Neural cell (in vitro differentiated cells): Measurements from ENCODE around the gene CRAMP1. TPM values are rescaled to one million over a fixed set of nuclear protein-coding genes. Genes with fewer than 3 reads are reported as not detected.

Experiments used
- H2AFZ ChIP-seq: fragments of 200-600, 300-800 bp; sonication (generic), shearing (Covaris generic); 2 replicates; pipeline ENCODE4 v1.6.0; 2014; ENCODE audit warnings: low read depth, mild to moderate bottlenecking, antibody characterized with exemption, low read length, moderate library complexity
- H3F3A ChIP-seq: fragments of 200-600 bp; shearing (Covaris generic); 2 replicates; pipeline ENCODE4 v1.6.1; 2016; ENCODE audit warnings: mild to moderate bottlenecking, moderate library complexity, mixed read lengths, antibody characterized with exemption, low read length; ENCODE audit not compliant: insufficient read depth, poor library complexity, severe bottlenecking
- H3K27ac ChIP-seq: fragments of 200-600, 300-800 bp; sonication (generic), shearing (Covaris generic); 2 replicates; pipeline ENCODE4 v1.5.1; 2014; ENCODE audit warnings: mild to moderate bottlenecking, low read length, moderate library complexity
- H3K27me3 ChIP-seq: fragments of 300-800, 200-600 bp; sonication (generic), shearing (Covaris generic); 2 replicates; pipeline ENCODE4 v1.6.0; 2014; ENCODE audit warnings: mild to moderate bottlenecking, low read depth, low read length, moderate library complexity; ENCODE audit not compliant: insufficient read depth
- H3K36me3 ChIP-seq: fragments of 300-800, 200-600 bp; sonication (generic), shearing (Covaris generic); 2 replicates; pipeline ENCODE4 v1.5.1; 2014; ENCODE audit warnings: mild to moderate bottlenecking, antibody characterized with exemption, low read length, moderate library complexity; ENCODE audit not compliant: insufficient read depth
- H3K4me2 ChIP-seq: fragments of 300-800, 200-600 bp; sonication (generic), shearing (Covaris generic); 2 replicates; pipeline ENCODE4 v1.6.0; 2014; ENCODE audit warnings: mild to moderate bottlenecking, low read length
- H3K4me3 ChIP-seq: fragments of 300-800, 200-600 bp; sonication (generic), shearing (Covaris generic); 2 replicates; pipeline ENCODE4 v1.5.1; 2014; ENCODE audit warnings: mild to moderate bottlenecking, low read length, moderate library complexity
- H3K79me2 ChIP-seq: fragments of 200-600 bp; shearing (Covaris generic); replicated peaks from 2 replicates; pipeline ENCODE4 v1.6.0; 2014; ENCODE audit warnings: mild to moderate bottlenecking, low read length, moderate library complexity; ENCODE audit not compliant: insufficient read depth
- H3K9ac ChIP-seq: fragments of 300-800, 200-600 bp; sonication (generic), shearing (Covaris generic); 2 replicates; pipeline ENCODE4 v1.6.1; 2016; ENCODE audit warnings: mild to moderate bottlenecking, low read length, mixed read lengths
- H3K9me2 ChIP-seq: fragments of 200-600 bp; shearing (Covaris generic); 2 replicates; pipeline ENCODE4 v1.6.1; 2016; ENCODE audit warnings: mild to moderate bottlenecking, low read length, mixed read lengths; ENCODE audit not compliant: insufficient read depth
- H3K9me3 ChIP-seq: fragments of 200-600, 300-800 bp; sonication (generic), shearing (Covaris generic); 2 replicates; pipeline ENCODE4 v1.6.1; 2016; ENCODE audit warnings: mild to moderate bottlenecking, mixed run types, low read length, moderate library complexity, mixed read lengths
- H4K20me1 ChIP-seq: fragments of 200-600 bp; shearing (Covaris generic); 2 replicates; pipeline ENCODE4 v1.6.1; 2016; ENCODE audit warnings: mild to moderate bottlenecking, mixed run types; ENCODE audit not compliant: insufficient read depth
- CTCF ChIP-seq: fragments of 450-650 bp; IDR thresholded peaks from 2 replicates; pipeline ENCODE4 v1.5.1; 2014; ENCODE audit warnings: antibody characterized with exemption, mild to moderate bottlenecking, moderate library complexity; ENCODE audit not compliant: poor library complexity, severe bottlenecking
- EP300 ChIP-seq: fragments of 450-650 bp; conservative IDR thresholded peaks from 2 replicates; pipeline ENCODE4 v1.6.1; 2014; ENCODE audit warnings: antibody characterized with exemption, mild to moderate bottlenecking, moderate library complexity; ENCODE audit not compliant: poor library complexity, severe bottlenecking
- EZH2 ChIP-seq: fragments of 200-600, 300-800 bp; shearing (Covaris generic), sonication (generic); IDR thresholded peaks from 2 replicates; pipeline ENCODE4 v1.6.1; 2014; ENCODE audit warnings: antibody characterized with exemption, low read length, borderline replicate concordance, mild to moderate bottlenecking; ENCODE audit not compliant: insufficient read depth, poor library complexity, severe bottlenecking
- MXI1 ChIP-seq: fragments of 450-650 bp; conservative IDR thresholded peaks from 2 replicates; pipeline ENCODE4 v1.6.1; 2014; ENCODE audit warnings: antibody characterized with exemption, mild to moderate bottlenecking; ENCODE audit not compliant: poor library complexity, severe bottlenecking
- POLR2AphosphoS5 ChIP-seq: IDR thresholded peaks from 2 replicates; pipeline ENCODE4 v1.6.1; 2012
- RAD21 ChIP-seq: fragments of 450-650 bp; conservative IDR thresholded peaks from 2 replicates; pipeline ENCODE4 v1.6.1; 2014; ENCODE audit warnings: antibody characterized with exemption, mild to moderate bottlenecking, moderate library complexity
- REST ChIP-seq: IDR thresholded peaks from 2 replicates; pipeline ENCODE4 v1.6.1; 2012; ENCODE audit warnings: borderline replicate concordance
- SMC3 ChIP-seq: fragments of 450-650 bp; conservative IDR thresholded peaks from 2 replicates; pipeline ENCODE4 v1.6.1; 2014; ENCODE audit warnings: antibody characterized with exemption, mild to moderate bottlenecking, moderate library complexity; ENCODE audit not compliant: poor library complexity
- TAF1 ChIP-seq: IDR thresholded peaks from 2 replicates; pipeline ENCODE4 v1.6.1; 2012; ENCODE audit warnings: low read depth
- polyA plus RNA-seq: library from polyadenylated mRNA; depleted of rRNA; stranded (reverse); fragments of >200 nt; gene quantifications from 2 replicates; pipeline ENCODE4 v1.2.3, GENCODE V29; 2014

CRAMP1 gene
- polyA plus RNA-seq, 1 donor from 2014 or later, result 11.1 TPM

- Histone ChIP-seq H2AFZ (no peak overlapping the region), H3K79me2 (peaks cover 81% of the 10 kb centered on the region), H3K27ac (no peak overlapping the region), H3K36me3 (no peaks in the 10 kb centered on the region), H3K9ac (no peak overlapping the region), H3K4me2 (no peak overlapping the region), H3F3A (peaks cover 4% of the 10 kb centered on the region), H4K20me1 (no peaks in the 10 kb centered on the region), H3K9me3 (no peaks in the 10 kb centered on the region), H3K27me3 (no peaks in the 10 kb centered on the region), H3K9me2 (no peaks in the 10 kb centered on the region), H3K4me3 (no peak overlapping the region)
- no peak for TF ChIP-seq POLR2AphosphoS5
- no peak for TF ChIP-seq TAF1
- no peak for TF ChIP-seq EZH2
- no peak for TF ChIP-seq REST
- TF ChIP-seq SMC3, result no peak
Measured at GRCh38 chr16:1710811-1711507, 98.8 kb downstream of the CRAMP1 start.

GRCh38 chr16:1712791-1713261, 100.7 kb downstream of the CRAMP1 start:
- Histone ChIP-seq H3K79me2 (peaks cover 65% of the 10 kb centered on the region), H3K4me2 (no peak overlapping the region), H3K9me3 (no peaks in the 10 kb centered on the region), H3K27ac (no peak overlapping the region), H3K27me3 (no peaks in the 10 kb centered on the region), H3K9me2 (no peaks in the 10 kb centered on the region), H3K36me3 (no peaks in the 10 kb centered on the region), H4K20me1 (no peaks in the 10 kb centered on the region), H3F3A (peaks cover 2% of the 10 kb centered on the region), H3K4me3 (no peak overlapping the region), H3K9ac (no peak overlapping the region), H2AFZ (no peak overlapping the region)
- no peak for TF ChIP-seq TAF1
- TF ChIP-seq RAD21, result no peak
- TF ChIP-seq EZH2, result no peak
- TF ChIP-seq REST, result no peak
- no peak for TF ChIP-seq EP300
- TF ChIP-seq MXI1, result no peak
- no peak for TF ChIP-seq CTCF
- TF ChIP-seq SMC3, result no peak
- TF ChIP-seq POLR2AphosphoS5, result no peak
